GM21360 (cell line): Measurements from ENCODE around the gene SV2A.
"Not testable (repeated sequence)": the region's sequence is repeated elsewhere in the genome, so short reads cannot be mapped to it uniquely, and the experiment has no call there.

ENCODE experiments used
- ATAC-seq: cut with Tn5 transposase; IDR thresholded peaks from one replicate; pipeline ENCODE4 v1.9.1; 2021; ENCODE audit warnings: mild to moderate bottlenecking, moderate library complexity; ENCODE audit not compliant: unreplicated experiment

The SV2A gene, protein sequence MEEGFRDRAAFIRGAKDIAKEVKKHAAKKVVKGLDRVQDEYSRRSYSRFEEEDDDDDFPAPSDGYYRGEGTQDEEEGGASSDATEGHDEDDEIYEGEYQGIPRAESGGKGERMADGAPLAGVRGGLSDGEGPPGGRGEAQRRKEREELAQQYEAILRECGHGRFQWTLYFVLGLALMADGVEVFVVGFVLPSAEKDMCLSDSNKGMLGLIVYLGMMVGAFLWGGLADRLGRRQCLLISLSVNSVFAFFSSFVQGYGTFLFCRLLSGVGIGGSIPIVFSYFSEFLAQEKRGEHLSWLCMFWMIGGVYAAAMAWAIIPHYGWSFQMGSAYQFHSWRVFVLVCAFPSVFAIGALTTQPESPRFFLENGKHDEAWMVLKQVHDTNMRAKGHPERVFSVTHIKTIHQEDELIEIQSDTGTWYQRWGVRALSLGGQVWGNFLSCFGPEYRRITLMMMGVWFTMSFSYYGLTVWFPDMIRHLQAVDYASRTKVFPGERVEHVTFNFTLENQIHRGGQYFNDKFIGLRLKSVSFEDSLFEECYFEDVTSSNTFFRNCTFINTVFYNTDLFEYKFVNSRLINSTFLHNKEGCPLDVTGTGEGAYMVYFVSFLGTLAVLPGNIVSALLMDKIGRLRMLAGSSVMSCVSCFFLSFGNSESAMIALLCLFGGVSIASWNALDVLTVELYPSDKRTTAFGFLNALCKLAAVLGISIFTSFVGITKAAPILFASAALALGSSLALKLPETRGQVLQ

DNA sequence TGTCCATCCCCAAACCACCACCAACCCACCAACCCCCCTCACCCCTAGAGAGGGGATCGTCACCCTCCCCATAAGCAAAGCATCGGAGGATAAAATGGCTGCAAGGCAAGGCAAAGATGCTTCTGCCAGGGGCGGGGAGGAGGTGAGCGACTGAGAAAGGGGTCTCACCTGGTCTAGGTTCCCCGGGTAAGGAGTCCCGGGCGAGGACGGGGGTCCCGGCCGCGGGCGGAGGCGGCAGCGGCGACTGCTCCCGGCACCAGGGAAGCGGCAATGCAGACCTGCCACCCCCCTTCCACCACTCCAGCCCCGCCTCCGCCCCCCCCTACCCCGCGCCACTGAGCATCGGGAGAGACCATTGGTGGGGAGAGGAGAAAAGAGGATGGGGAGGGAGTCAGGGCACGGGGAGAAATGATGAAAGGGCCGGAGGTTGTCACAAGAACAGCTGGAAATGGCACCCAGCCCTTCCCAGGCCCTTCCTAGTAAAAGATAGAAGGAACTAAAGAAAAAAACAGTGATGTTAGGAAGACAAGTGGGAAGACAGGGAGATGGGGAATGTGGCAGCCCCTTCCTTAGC is at the start of gene SV2A:
TSS of gene SV2A (minus strand) at position 274 of the 574 bp plus-strand sequence. CDS start 4,004 bp downstream, outside the sequence.
- no peak for ATAC-seq

DNA sequence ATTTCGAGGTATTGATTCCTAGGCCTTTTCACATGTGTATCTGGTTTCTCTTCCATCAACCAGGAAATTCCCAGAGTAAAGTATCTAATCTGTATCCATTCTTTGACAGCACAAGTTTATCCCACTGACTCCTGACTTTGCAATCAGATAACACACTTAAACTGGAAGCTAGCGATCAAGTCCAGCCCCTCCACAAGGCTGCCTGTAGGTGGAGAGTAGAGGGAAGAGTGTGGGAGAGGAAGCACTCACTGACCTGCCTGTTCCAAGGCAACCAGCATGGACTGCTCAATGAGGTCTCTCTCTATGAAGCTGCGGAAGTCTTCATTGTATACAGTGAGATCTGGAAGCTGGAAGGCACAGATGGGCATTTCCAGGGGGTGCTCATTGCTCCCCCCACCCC is 49.4 kb upstream of the SV2A start:
- no peak for ATAC-seq

DNA sequence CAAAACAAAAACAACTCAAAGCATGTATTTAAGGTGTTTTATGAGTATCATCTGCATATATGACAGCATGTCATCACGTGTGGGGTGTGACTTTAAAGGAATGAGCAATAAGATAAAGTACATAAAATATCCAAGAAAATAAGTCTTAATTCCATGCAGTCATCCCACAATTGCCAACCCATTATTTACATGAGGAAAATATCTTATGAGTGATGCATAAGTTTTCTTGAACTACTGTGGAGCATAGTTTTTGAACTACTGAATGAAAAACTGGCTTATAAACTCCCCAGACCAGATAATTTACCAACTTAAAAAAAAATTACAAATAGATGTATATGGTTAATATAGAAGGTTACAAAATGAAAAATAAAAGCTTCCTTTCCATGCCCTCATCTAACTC is 48.8 kb upstream of the SV2A start:
- no peak for ATAC-seq

DNA sequence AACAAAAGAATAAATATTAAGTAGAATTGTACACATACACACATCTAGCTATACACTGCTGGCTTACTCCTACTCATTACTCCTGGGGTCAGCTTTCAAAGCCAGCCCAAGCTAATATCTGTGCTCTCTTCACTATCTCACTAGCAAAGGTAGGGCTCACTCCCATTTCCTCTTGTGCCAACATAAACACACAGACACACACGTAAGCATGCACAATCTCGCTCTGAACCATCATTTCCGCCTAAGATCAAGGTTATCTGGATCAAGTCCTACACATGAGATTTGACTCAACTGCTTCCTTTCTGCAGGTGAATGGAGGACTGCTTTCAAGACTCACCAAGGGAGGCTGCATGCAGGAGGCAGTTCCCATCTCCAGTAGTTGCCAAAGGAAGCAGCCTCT is 47.8 kb upstream of the SV2A start:
- ATAC-seq: no peak

DNA sequence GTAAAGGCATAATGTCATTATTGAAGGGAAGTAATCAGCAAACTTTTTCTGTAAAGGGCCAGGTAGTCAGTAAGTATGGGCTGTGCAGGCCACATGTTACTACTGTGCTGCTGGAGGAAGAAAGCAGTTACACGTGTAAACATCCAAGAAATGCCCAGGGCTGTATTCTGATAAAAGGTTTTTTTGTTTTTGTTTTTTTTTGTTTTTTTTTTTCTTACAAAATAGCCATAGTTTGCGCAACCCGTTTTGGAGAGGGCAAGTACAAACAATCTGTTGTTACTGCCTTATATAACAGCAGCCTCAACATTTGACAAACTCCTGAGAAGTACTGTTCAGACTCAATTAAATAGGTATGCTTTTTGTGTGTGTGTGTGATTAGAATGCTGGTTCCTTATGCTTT is 45.7 kb upstream of the SV2A start:
- no peak for ATAC-seq

DNA sequence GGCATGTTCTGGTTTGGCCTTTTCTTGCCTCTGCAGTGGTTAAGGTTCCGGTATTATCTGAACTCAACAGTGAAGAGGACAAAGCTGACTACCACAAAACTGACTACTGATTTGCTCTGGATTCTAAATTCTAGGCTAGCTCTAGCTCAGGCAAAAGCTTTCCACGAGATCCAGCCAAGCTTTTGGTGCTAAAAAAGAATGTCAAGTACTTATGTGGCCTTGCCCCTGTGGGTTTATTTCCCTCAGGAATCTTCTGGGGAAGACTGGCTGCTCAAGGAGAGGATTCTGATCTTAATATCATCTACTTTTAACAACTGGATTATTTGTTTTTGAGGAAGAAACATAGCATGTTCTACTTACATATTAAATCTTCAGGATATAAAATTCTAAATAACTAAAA is 45.1 kb upstream of the SV2A start:
- no peak for ATAC-seq

DNA sequence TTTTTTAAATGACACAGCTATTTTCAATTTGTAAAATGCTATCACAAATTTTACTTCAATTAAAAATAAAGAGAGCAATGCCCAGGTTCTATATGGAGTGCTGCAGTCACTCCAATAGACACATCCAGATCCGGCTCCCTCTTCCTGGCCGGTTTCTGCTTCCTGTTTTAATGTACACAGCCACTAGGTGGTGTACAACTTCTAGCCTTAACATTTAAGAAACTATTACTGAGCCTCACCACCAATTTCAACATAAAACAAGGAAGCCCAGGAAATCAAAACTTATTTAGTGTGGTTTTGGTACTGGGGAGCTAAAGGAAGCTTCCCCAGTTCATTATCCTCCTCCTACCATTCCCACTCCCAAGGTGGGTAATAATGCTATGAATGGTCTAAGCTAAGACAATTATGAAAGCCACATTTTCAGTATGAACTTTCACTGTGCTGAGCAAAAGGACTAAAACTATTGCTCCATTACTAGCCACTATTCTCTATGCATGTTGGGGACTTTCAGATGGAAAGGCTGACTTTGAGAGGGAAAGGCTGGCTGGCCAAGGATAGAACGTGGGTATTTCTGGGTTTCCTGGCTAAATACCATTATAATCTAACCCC is 44.5 kb upstream of the SV2A start:
- ATAC-seq: no peak

DNA sequence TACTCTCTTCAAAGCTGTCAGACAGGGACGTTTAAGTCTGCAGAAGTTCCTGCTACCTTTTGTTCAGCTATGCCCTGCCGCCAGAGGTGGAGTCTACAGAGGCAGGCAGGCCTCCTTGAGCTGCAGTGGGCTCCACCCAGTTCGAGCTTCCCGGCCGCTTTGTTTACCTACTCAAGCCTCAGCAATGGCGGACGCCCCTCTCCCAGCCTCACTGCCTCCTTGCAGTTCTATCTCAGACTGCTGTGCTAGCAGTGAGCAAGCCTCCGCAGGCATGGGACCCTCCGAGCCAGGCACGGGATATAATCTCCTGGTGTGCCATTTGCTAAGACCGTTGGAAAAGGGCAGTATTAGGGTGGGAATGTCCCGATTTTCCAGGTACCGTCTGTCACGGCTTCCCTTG is 39.9 kb upstream of the SV2A start:
- ATAC-seq: not testable (repeated sequence)

DNA sequence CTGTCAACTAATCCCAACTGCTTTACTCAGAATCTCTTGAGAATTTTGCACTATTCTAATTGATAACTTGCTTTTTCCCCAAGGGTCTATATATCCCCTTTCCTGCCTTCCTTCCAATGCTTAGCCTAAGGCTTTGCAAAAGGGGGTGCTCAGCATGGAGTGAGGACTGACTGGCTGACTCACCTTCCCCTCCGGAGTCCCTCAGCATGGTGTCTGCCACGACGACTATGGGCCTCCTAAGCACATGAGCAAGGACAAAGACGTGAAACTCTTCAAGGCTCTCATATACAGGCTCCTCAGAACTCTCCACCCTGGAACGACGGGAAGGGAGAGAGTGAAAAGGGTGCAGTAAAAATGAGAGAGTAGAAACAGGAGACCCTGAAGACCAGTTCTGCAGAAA is 32.3 kb upstream of the SV2A start:
- no peak for ATAC-seq

DNA sequence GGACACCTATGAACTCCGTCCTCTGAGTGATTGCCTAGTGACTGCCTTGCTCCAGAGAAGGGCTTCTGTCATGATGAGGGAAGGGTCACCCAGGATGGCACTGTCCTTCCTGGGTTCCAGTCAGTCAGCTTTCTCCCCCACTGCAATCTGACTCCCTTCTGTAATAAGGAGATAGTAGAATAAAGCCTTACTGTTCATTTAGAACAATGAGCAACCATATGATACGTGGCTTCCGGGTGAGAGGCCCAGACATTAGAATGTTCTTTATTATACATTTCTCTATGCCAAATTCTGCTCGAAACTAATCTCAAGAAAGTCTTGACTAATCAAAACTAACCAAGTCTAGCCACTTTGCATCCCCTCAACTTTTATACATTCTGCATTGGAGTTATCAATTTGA is 27.6 kb upstream of the SV2A start:
- no peak for ATAC-seq

DNA sequence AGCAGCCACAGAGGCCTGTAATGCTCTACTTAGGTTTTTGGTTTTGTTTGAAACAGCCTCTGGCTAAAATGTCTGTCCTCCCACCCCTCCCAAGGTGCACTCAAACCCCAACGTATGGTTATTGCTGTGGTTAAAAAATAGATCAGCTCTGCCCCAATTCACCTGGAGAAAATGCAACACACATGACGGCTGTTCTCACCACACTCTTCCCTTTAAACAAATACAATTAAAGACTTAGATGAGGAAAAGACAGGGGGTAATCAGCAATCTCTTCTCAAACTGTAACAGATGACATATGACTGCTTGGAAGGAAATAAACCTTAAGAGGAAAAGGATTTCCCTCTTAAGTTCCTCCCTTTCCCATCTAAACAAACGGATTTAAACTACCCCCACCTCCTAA is 25.2 kb upstream of the SV2A start:
- no peak for ATAC-seq

DNA sequence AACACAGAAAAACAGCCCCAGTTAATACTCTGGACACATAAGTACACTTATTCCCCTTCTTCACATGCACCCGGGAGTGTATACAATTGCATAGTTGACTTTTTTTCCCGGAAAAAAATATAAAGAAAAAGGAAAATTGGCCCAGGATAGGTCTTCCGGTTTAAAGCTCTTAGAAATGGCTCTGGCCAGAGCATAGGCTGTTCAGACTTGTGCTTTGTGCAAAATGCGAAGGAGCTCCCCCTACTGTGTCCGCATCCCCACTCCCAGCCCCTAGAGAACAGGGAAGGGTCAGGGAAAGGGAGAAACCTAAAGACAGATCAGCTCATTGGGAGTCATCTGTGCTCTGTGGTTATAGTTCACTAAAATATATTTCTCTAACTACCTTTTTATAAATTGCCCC is 24.6 kb upstream of the SV2A start:
- ATAC-seq: no peak

DNA sequence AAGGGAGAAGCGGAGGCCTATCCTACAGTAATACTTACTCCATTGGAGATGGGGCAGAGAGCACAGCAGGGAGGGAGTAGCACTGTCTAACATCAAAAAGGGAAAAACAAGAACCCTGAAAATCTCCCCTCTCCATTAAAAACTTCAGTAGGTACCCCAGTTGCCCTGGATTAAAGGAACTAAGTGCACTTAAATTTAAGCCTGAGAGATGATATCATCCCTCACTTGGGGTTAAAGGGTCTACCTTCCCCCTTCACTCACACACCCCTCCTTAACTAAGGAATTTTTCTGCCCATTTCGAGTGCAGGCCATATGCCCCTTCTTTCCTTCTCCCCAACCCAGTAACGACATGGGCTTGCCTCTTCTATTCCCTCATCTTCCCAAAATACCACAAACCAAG is 22.8 kb upstream of the SV2A start:
- no peak for ATAC-seq

DNA sequence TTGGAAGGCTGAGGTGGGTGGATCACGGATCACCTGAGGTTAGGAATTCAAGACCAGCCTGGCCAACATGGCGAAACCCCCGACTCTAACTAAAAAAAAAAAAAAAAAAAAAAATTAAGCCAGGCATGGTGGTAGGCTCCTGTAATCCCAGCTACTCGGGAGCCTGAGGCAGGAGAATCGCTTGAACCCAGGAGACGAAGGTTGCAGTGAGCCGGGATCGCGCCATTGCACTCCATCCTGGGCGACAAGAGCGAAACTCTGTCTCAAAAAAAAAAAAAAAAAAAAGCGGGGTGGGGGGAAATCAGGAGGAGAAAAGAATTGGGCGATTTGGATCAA is 21.0 kb upstream of the SV2A start:
- ATAC-seq: not testable (repeated sequence)

DNA sequence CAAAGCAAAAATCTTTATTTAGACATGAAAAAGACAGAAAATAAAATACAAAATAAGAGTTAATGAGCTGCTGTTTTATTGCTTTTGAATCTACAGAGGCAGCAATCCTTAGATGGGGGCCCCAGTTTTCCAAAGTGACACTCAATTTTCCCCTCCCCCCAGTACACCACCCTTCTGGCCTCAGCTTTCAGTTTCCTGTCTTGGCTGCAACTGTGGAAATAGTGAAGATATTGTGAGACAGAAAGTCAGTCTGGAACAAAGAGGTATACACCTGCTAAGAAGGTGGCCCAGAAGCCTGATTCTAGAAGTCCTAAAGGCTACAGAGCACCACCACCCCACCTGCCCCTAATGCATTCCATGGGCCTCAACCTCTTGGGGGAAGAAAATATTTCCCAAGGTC is 20.1 kb upstream of the SV2A start:
- ATAC-seq: no peak

DNA sequence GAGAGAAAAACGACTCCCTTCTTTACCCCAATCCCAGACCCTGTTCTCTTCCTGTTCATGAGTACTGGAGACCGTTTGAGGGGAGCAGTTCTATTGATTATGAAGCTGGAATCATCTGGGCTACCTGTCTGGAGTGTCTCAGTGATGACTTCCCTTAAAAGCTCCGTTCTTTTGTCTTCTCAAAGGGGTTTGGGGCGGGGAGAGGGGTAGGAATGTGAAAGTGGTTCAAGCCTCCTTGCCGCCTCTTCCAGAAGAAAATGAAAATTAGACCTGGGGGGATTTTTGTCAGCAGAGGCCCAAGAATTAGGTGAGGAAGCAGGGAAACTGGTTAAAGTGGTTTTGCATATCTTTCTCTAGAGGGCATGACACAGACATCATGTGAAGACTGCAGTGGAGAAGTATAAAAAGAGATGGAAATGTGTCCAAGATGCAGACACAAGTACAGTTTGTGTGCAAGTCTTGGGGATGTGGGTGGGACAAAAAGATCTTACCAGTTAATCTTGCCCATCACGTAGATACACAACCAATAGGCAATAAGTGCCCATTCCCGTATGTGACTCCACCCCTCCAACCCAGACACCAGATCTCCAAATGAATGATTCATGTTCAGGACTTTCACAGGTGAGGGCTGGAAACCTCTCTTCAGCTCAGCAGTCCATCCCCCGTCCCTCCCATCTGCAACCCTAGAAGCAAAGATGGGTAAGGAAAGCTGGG is 19.5 kb upstream of the SV2A start:
- ATAC-seq: no peak

DNA sequence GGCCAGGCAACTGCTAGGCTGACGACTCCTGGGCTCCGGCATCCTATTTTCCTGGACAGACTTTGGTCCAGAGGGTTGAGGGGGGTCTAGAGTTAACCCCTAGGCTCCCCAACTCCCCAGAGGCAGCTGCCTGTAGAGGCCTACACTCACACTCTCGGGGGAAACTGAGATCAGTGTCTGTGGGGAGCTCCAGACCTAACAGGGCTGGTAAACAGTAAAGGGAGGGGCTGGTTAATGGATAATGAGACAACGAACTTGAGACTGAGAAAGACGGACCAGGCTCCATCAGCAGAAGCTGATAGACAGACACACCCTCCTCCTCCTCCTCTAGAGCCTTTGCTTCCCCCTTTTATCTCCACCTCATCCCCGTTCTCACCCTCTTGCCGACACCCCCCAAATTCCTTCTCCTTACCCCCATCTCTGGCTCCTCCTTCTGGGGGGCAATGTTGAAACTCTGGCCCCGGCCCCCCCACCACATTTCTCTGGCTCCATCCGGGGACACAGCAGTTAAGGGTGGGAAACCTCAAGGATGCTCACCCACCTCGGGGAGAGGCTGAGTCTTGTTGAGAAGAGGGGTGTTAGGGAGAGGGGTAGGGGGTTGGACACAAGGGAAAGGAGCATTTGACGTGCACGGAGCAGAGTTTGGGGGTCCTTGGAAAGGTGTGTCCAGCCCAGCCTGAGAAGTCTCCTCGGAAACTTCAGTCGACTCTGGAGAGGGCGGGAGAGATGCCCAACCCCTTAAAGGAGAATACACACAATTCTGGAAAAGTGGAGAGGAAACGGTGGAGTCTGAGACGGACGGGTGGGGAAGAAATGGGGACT is 18.7 kb upstream of the SV2A start, which contains the start of gene MTMR11:
TSS of gene MTMR11 (minus strand) at position 710 of the 822 bp plus-strand sequence. CDS start at position 478, 232 bp downstream.
- no peak for ATAC-seq

DNA sequence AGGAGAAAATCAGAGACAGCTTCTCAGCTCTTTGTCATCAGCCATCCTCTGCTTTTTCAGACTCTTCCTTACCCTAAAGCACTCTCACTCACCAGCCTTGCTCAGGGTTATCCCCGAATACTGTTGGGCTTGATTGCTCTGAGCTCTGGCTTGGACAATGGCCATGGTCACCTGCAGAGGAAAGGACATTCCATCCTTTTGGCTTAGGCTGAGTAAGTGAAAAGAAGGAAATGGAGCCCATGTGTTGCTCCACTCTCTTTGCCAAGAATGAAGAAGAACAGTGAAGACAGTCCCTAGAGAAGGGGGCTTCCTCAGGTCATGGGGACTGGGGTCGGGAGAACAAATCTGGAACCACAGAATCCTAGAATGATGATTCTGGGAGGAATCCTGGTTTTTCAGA is 16.7 kb upstream of the SV2A start:
- ATAC-seq: no peak

DNA sequence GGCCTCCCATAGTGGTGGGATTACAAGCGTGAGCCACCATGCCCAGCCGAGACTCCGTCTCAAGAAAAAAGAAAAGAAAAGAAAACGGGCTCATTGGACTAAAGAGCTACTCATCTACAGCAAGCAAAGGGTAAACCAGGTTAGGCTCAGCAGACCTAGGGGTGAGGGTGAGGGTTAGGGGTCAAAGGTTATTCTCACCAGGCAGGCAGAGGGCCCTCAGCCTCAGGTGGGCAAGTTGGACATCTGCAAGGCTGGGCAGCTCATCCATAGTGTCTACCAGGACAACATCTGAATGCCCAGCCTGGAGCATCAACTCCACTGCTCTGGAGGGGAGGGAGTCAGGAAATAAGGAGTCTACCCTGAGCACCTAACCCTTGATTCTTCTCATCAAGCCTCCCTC is 15.6 kb upstream of the SV2A start:
- ATAC-seq: no peak

DNA sequence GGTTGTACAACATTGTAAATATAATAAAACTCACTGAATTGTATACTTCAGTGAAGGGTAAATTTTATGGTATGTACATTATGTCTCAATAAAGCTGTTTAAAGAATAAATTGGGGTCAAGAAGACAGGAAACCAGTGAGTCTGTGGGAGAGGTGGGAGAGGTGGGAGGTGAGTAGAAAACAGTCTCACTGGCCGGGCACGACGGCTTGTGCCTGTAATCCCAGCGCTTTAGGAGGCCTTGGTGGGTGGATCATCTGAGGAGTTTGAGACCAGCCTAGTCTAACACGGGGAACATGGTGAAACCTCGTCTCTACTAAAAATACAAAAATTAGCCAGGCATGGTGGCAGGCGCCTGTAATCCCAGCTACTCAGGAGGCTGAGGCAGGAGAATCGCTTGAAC is 14.8 kb upstream of the SV2A start:
- no peak for ATAC-seq
